Hepatocyte (in vitro differentiated cells): Measurements from ENCODE around the gene SLC22A7.

Experiments used
- CTCF ChIP-seq: fragments of 200-600 bp; sonication (generic); IDR thresholded peaks from 2 replicates; pipeline ENCODE4 v1.5.1; 2016; ENCODE audit warnings: antibody characterized with exemption, mild to moderate bottlenecking; ENCODE audit not compliant: poor library complexity
- EZH2 ChIP-seq: fragments of 200-600 bp; sonication (generic); IDR thresholded peaks from 2 replicates; pipeline ENCODE4 v1.6.1; 2016; ENCODE audit warnings: antibody characterized with exemption, mild to moderate bottlenecking, borderline replicate concordance
- EZH2phosphoT487 ChIP-seq: fragments of 200-600 bp; sonication (generic); IDR thresholded peaks from one replicate; pipeline ENCODE4 v1.6.1; 2018; ENCODE audit warnings: antibody characterized with exemption, mild to moderate bottlenecking, low read depth, moderate library complexity; ENCODE audit not compliant: unreplicated experiment, severe bottlenecking

- no peak for TF ChIP-seq CTCF
- TF ChIP-seq EZH2phosphoT487 = no peak
- TF ChIP-seq EZH2 = no peak
These were observed 3.2 kb downstream of the SLC22A7 start for GRCh38 chr6:43301081-43301870.
